ENCODE measurements around the gene SEC24B. TPM values are rescaled to one million over a fixed set of nuclear protein-coding genes. Genes with fewer than 3 reads are reported as not detected.

SEC24B gene
- polyA plus RNA-seq, 1 donor from 2014 or later: 20.4 TPM

DNA sequence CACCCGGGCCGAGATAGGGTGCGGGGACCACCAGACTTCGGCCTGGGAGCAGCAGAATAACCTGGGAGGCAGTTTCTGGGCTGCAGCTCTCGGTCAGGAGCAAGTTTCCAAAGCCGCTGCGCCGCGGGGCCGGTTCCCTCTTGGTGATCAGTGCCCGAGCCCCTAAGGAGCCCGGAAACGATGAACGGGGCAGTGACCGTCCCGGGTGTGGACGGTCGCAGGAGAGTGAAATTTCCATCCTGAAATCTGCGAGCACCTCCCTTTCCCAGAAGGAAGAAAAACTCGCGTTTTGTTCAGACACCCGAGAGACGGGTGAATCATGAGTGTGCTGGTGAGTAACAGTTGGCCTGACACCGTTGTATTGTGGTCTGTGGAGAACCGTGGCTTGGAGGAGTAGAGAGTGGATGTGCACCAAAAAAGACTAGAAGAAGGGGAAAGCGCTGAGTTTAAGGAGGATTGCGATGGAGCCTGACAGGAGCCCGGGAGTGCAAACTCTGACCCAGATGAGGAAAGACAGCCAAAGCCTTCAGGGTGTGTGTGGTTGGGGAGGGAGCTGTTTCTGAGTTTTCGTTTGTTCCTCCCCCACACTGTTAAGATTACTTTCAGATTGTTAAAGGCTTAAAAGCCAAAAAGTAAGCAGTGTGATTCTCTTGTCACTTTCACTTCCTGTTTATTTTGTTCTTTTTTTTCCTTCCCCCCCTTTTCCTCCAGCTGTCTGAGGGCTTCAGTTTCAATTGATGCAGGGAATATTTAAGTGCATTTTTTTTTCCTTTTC, 127.3 kb downstream of the SEC24B start:
- peak overlapping the region; percentile 84 for H3K4me3 ChIP-seq (ENCODE audit: low read length)
- H3K4me2 ChIP-seq (ENCODE audit: low read length): peak overlapping the region; percentile 57
- no peaks in the 10 kb centered on the region for H3K9me3 ChIP-seq (ENCODE audit: low read length)
- H3K27me3 ChIP-seq (ENCODE audit: insufficient read depth, low read depth, low read length): peaks cover 8% of the 10 kb centered on the region
- H4K20me1 ChIP-seq (ENCODE audit: insufficient read depth): no peaks in the 10 kb centered on the region
- H3K9me2 ChIP-seq (ENCODE audit: insufficient read depth, low read length): no peaks in the 10 kb centered on the region
- H2AFZ ChIP-seq (ENCODE audit: low read depth, low read length): no peak overlapping the region
- peak overlapping the region; percentile 47 for H3K9ac ChIP-seq (ENCODE audit: low read length)
- no peak overlapping the region for H3K27ac ChIP-seq (ENCODE audit: low read length)
- no peaks in the 10 kb centered on the region for H3F3A ChIP-seq (ENCODE audit: insufficient read depth, low read length, poor library complexity, severe bottlenecking)
- no peaks in the 10 kb centered on the region for H3K79me2 ChIP-seq (replicated peaks; ENCODE audit: insufficient read depth, low read length)
- no peak for TF ChIP-seq TAF1 (IDR thresholded peaks at IDR 0.05; ENCODE audit: low read depth)
- no peak for TF ChIP-seq MXI1 (conservative IDR thresholded peaks at IDR 0.05; ENCODE audit: poor library complexity, severe bottlenecking)
- TF ChIP-seq POLR2AphosphoS5 (IDR thresholded peaks at IDR 0.05): no peak
- TF ChIP-seq REST (IDR thresholded peaks at IDR 0.05; ENCODE audit: borderline replicate concordance): no peak
- TF ChIP-seq CTCF (IDR thresholded peaks at IDR 0.05; ENCODE audit: poor library complexity, severe bottlenecking): no peak
- TF ChIP-seq RAD21 (conservative IDR thresholded peaks at IDR 0.05): no peak
- no peak for TF ChIP-seq EP300 (conservative IDR thresholded peaks at IDR 0.05; ENCODE audit: poor library complexity, severe bottlenecking)
- TF ChIP-seq SMC3 (conservative IDR thresholded peaks at IDR 0.05; ENCODE audit: poor library complexity): no peak
- TF ChIP-seq EZH2 (IDR thresholded peaks at IDR 0.05; ENCODE audit: borderline replicate concordance, insufficient read depth, low read length, poor library complexity, severe bottlenecking): no peak
- H3K36me3 ChIP-seq (ENCODE audit: insufficient read depth, low read length): no peaks in the 10 kb centered on the region

DNA sequence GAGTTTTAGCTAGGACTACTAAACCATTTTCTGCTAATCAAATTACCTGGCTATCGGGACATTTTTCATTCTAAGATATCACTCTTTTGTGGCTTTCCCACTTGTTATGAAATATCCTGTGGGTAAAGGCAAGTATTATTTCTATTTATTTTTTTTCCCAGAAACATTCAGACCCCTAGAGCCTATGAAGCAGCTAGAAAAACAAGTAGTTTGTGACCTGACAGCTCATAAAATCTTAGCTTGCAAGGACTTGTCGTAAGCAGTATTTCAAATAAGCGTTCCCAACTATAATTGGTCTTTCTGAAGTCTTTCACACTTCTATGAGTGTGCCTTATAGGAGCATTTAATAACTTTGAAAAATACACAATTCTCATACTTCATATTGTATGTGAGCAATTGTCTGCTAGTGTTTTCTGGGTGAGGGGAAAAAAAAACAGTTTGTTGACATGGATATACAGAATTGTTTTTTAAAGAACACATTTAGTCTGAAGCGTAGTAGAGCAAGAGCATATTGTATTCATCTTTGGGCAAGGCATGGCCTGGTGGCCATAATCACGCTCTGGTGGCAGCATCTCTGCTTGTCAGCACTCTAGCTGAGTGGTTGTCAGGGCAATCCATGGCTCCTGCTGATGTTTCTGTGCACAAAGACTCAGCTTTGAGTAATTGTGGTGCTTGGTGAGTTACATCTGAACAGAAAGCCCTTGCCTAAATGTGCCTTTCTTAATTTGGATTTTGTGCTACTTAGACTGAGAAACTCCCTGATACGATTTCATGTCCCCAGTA, 129.0 kb downstream of the SEC24B start:
- Histone ChIP-seq H3K4me2 (ENCODE audit: low read length) (no peak overlapping the region), H3K36me3 (ENCODE audit: insufficient read depth, low read length) (no peaks in the 10 kb centered on the region), H3K27me3 (ENCODE audit: insufficient read depth, low read depth, low read length) (peaks cover 8% of the 10 kb centered on the region), H4K20me1 (ENCODE audit: insufficient read depth) (no peaks in the 10 kb centered on the region), H3K79me2 (replicated peaks; ENCODE audit: insufficient read depth, low read length) (no peaks in the 10 kb centered on the region), H3K9me3 (ENCODE audit: low read length) (no peaks in the 10 kb centered on the region), H3K9me2 (ENCODE audit: insufficient read depth, low read length) (no peaks in the 10 kb centered on the region), H3F3A (ENCODE audit: insufficient read depth, low read length, poor library complexity, severe bottlenecking) (no peaks in the 10 kb centered on the region), H3K4me3 (ENCODE audit: low read length) (peak overlapping the region; percentile 5), H2AFZ (ENCODE audit: low read depth, low read length) (no peak overlapping the region), H3K27ac (ENCODE audit: low read length) (no peak overlapping the region), H3K9ac (ENCODE audit: low read length) (no peak overlapping the region)
- TF ChIP-seq REST (IDR thresholded peaks at IDR 0.05; ENCODE audit: borderline replicate concordance): peak; percentile 17
- TF ChIP-seq MXI1 (conservative IDR thresholded peaks at IDR 0.05; ENCODE audit: poor library complexity, severe bottlenecking): peak; percentile 47
- no peak for TF ChIP-seq SMC3 (conservative IDR thresholded peaks at IDR 0.05; ENCODE audit: poor library complexity)
- peak; percentile 40 for TF ChIP-seq POLR2AphosphoS5 (IDR thresholded peaks at IDR 0.05)
- TF ChIP-seq TAF1 (IDR thresholded peaks at IDR 0.05; ENCODE audit: low read depth): no peak
- no peak for TF ChIP-seq RAD21 (conservative IDR thresholded peaks at IDR 0.05)
